ENCODE measurements around the gene TMED7. TPM values are rescaled to one million over a fixed set of nuclear protein-coding genes. Genes with fewer than 3 reads are reported as not detected.

Gene TMED7
- polyA plus RNA-seq, 3 donors: 18.2 to 70.1 (median 65.1) TPM

- H2AFZ ChIP-seq (ENCODE audit: insufficient read depth, low read depth, low read length, poor library complexity, severe bottlenecking): no peak overlapping the region
- no peaks in the 10 kb centered on the region for H3K4me1 Mint-ChIP-seq
These were observed 60.6 kb downstream of the TMED7 start for GRCh38 chr5:115565233-115565632.

More at GRCh38 chr5:115565233-115565632, 60.6 kb downstream of the TMED7 start:
- H3K27ac ChIP-seq (ENCODE audit: low read depth in 1 of 2, low read length in 2 of 2): no peak overlapping the region
- Mint-ChIP-seq H3K27me3 (ENCODE audit: low read depth in 3 of 3) (peaks cover under 1 to 4% (median 2%) of the 10 kb centered on the region in 3 donors), H3K27ac (no peak overlapping the region), H3K4me3 (no peak overlapping the region), H3K9me3 (peaks cover 0 to 7% (median 0%) of the 10 kb centered on the region in 7 donors), H3K36me3 (no peaks in the 10 kb centered on the region)
- intact Hi-C loops (cut with micrococcal nuclease): no loop called here
- H3K9me3 ChIP-seq (replicated peaks in 1 of 2; ENCODE audit: control insufficient read depth in 1 of 2, insufficient read depth in 1 of 2, low read length in 2 of 2): no peaks in the 10 kb centered on the region
- no peaks in the 10 kb centered on the region for H4K20me1 ChIP-seq (ENCODE audit: insufficient read depth, low read length)
- H3K4me1 ChIP-seq (ENCODE audit: control insufficient read depth in 1 of 2, insufficient read depth in 2 of 2, low read length in 2 of 2): no peaks in the 10 kb centered on the region
- H3K27me3 ChIP-seq (ENCODE audit: control insufficient read depth in 2 of 2, insufficient read depth in 2 of 2, low read length in 2 of 2): no peaks in the 10 kb centered on the region
- no peak overlapping the region for H3K4me3 ChIP-seq (replicated peaks in 1 of 3; ENCODE audit: low read depth in 2 of 3, low read length in 3 of 3)
- no peaks in the 10 kb centered on the region for H3K79me2 ChIP-seq (ENCODE audit: insufficient read depth, low read length)
- no peak overlapping the region for H3K4me2 ChIP-seq (replicated peaks; ENCODE audit: extremely low read depth, low read length, poor library complexity, severe bottlenecking)
- no peaks in the 10 kb centered on the region for H3K36me3 ChIP-seq (replicated peaks in 1 of 2; ENCODE audit: control insufficient read depth in 1 of 2, insufficient read depth in 2 of 2, low read length in 2 of 2)
- TF ChIP-seq CTCF (IDR thresholded peaks at IDR 0.05): no peak
- H3K9ac ChIP-seq (ENCODE audit: insufficient read depth, low read length, poor library complexity, severe bottlenecking): no peak overlapping the region
- WGBS (ENCODE audit: insufficient coverage): 100% methylated on average over 1 of the region's 2 CpGs
- no peak for DNase-seq

Other genes with a start within 250 kb of the TMED7 start
- 10 to 100 TPM in 1 of 3 donors, 1 to 10 TPM in 2; 2.5 to 18.2 (median 2.6) TPM for gene FEM1C, start 81.3 kb downstream of the TMED7 start, polyA plus RNA-seq
- 10 to 100 TPM in 2 of 3 donors, 1 to 10 TPM in 1; 3.5 to 25.1 (median 14.6) TPM for gene TICAM2, start 23.6 kb downstream of the TMED7 start, polyA plus RNA-seq
- gene CDO1, start 190.6 kb upstream of the TMED7 start, polyA plus RNA-seq: not detected
- gene ATG12, start 215.5 kb upstream of the TMED7 start, polyA plus RNA-seq: 100 to 1,000 TPM in 2 of 3 donors, 10 to 100 TPM in 1; 44.3 to 143 (median 101) TPM
- gene AP3S1, start 215.9 kb upstream of the TMED7 start, polyA plus RNA-seq: 10 to 100 TPM; 30.2 to 86.1 (median 84.8) TPM

All from CD14-positive monocyte (primary cell).